ENCODE data around the gene CPLANE1.

GRCh38 chr5:37103302-37103701 is 145.9 kb downstream of the CPLANE1 start:
- TF ChIP-seq POLR2A (IDR thresholded peaks at IDR 0.05) (no peak), EP300 (IDR thresholded peaks at IDR 0.05) (no peak)
- TF ChIP-seq, protein P1, sequence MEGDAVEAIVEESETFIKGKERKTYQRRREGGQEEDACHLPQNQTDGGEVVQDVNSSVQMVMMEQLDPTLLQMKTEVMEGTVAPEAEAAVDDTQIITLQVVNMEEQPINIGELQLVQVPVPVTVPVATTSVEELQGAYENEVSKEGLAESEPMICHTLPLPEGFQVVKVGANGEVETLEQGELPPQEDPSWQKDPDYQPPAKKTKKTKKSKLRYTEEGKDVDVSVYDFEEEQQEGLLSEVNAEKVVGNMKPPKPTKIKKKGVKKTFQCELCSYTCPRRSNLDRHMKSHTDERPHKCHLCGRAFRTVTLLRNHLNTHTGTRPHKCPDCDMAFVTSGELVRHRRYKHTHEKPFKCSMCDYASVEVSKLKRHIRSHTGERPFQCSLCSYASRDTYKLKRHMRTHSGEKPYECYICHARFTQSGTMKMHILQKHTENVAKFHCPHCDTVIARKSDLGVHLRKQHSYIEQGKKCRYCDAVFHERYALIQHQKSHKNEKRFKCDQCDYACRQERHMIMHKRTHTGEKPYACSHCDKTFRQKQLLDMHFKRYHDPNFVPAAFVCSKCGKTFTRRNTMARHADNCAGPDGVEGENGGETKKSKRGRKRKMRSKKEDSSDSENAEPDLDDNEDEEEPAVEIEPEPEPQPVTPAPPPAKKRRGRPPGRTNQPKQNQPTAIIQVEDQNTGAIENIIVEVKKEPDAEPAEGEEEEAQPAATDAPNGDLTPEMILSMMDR (IDR thresholded peaks at IDR 0.05) = no peak

All from tibial nerve (tissue), 4 donors.